DOHH2 (cell line): ENCODE measurements around the gene CACHD1.

Experiments used
- CTCF ChIP-seq: fragments of 200-600 bp; sonication (generic); IDR thresholded peaks from one replicate; pipeline ENCODE4 v1.5.1; 2014; ENCODE audit warnings: antibody characterized with exemption, mild to moderate bottlenecking, low read depth, low read length; ENCODE audit not compliant: poor library complexity, severe bottlenecking
- EZH2phosphoT487 ChIP-seq: fragments of 200-600 bp; sonication (generic); IDR thresholded peaks from 2 replicates; pipeline ENCODE4 v1.6.1; 2017; ENCODE audit warnings: borderline replicate concordance, mild to moderate bottlenecking, antibody characterized with exemption, low read length, moderate library complexity, mixed read lengths

- TF ChIP-seq CTCF (no peak), EZH2phosphoT487 (no peak)
Observed at GRCh38 chr1:64502931-64503330, 33.0 kb downstream of the CACHD1 start.
